Fibroblast of lung (primary cell): Measurements from ENCODE around the gene SMAD4. TPM values are rescaled to one million over a fixed set of nuclear protein-coding genes. Genes with fewer than 3 reads are reported as not detected.
A peak's percentile ranks its signal among the peaks of the same experiment; 100 is the strongest.

Experiments used
- DNase-seq, 2 donors: peaks; one replicate each; pipeline versions ENCODE4 v3.0.0 to v3.0.0-alpha.2; 2010; ENCODE audit warnings: low read depth in 2 of 2
- H2AFZ ChIP-seq: 2 replicates; pipeline ENCODE4 v1.5.1; 2012; ENCODE audit warnings: low read length, control low read depth, inconsistent platforms
- H3K27ac ChIP-seq: 2 replicates; pipeline ENCODE4 v1.5.1; 2011; ENCODE audit warnings: low read length, control low read depth; ENCODE audit not compliant: insufficient read depth
- H3K27me3 ChIP-seq: 2 replicates; pipeline ENCODE4 v1.5.1; 2011; ENCODE audit warnings: mild to moderate bottlenecking, low read length; ENCODE audit not compliant: control insufficient read depth, insufficient read depth
- H3K36me3 ChIP-seq: 2 replicates; pipeline ENCODE4 v1.5.1; 2011; ENCODE audit warnings: low read length; ENCODE audit not compliant: control insufficient read depth, insufficient read depth
- H3K4me1 ChIP-seq: 2 replicates; pipeline ENCODE4 v1.5.1; 2011; ENCODE audit warnings: low read length; ENCODE audit not compliant: control insufficient read depth, insufficient read depth; ENCODE audit errors: extremely low read depth
- H3K4me2 ChIP-seq: 2 replicates; pipeline ENCODE4 v1.5.1; 2011; ENCODE audit warnings: low read length, control low read depth; ENCODE audit not compliant: insufficient read depth; ENCODE audit errors: extremely low read depth
- H3K4me3 ChIP-seq, 4 experiments: fragments of 200-600 bp in 1 of 4; sonication (generic) in 1 of 4; replicated peaks in 1 of 4; 2 replicates each; pipeline ENCODE4 v1.5.1; 2011 to 2016; ENCODE audit warnings: low read length in 4 of 4, low read depth in 3 of 4, mild to moderate bottlenecking in 3 of 4, control low read depth in 2 of 4, inconsistent platforms in 1 of 4, mixed read lengths in 1 of 4; ENCODE audit not compliant: insufficient read depth in 1 of 4; ENCODE audit errors: control extremely low read depth in 1 of 4
- H3K79me2 ChIP-seq: 2 replicates; pipeline ENCODE4 v1.5.1; 2012; ENCODE audit warnings: mild to moderate bottlenecking, low read length, inconsistent platforms; ENCODE audit not compliant: control insufficient read depth, insufficient read depth
- H3K9ac ChIP-seq: 2 replicates; pipeline ENCODE4 v1.5.1; 2011; ENCODE audit warnings: mild to moderate bottlenecking, low read length, control low read depth; ENCODE audit not compliant: insufficient read depth
- H3K9me3 ChIP-seq: 2 replicates; pipeline ENCODE4 v1.5.1; 2012; ENCODE audit warnings: low read depth, low read length; ENCODE audit not compliant: control insufficient read depth, insufficient read depth
- H4K20me1 ChIP-seq: 2 replicates; pipeline ENCODE4 v1.5.1; 2011; ENCODE audit warnings: low read length; ENCODE audit not compliant: control insufficient read depth, insufficient read depth; ENCODE audit errors: extremely low read depth
- EZH2 ChIP-seq: IDR thresholded peaks from 2 replicates; pipeline ENCODE4 v1.5.1; 2012; ENCODE audit warnings: low read length, control low read depth, mild to moderate bottlenecking; ENCODE audit errors: missing control alignments
- polyA plus RNA-seq, 2 donors: library from polyadenylated mRNA; depleted of rRNA in 1 of 2; stranded (reverse) in 1 of 2; unstranded in 1 of 2; fragments of >200 nt; gene quantifications; 2 replicates each; pipeline ENCODE4 v1.2.1, GENCODE V29; 2011 to 2012; ENCODE audit warnings: missing spikeins in 1 of 2
- total RNA-seq: library from RNA; depleted of rRNA; stranded (reverse); fragments of >200 nt; gene quantifications from 2 replicates; pipeline ENCODE4 v1.2.1, GENCODE V29; 2014
- TF ChIP-seq, protein P1 (sequence below), 2 donors: IDR thresholded peaks in 1 of 2; conservative IDR thresholded peaks in 1 of 2; 1 replicate in 1 of 2; 2 replicates in 1 of 2; pipeline ENCODE4 v1.5.1; 2011 to 2012; ENCODE audit warnings: low read length in 2 of 2, control low read depth in 1 of 2, inconsistent platforms in 1 of 2, low read depth in 1 of 2, mild to moderate bottlenecking in 1 of 2

SMAD4 gene
- total and polyA plus RNA-seq, 2 donors (not counting 1 experiment from before 2014, with no cell fraction given): 71.5 to 161 TPM

DNA sequence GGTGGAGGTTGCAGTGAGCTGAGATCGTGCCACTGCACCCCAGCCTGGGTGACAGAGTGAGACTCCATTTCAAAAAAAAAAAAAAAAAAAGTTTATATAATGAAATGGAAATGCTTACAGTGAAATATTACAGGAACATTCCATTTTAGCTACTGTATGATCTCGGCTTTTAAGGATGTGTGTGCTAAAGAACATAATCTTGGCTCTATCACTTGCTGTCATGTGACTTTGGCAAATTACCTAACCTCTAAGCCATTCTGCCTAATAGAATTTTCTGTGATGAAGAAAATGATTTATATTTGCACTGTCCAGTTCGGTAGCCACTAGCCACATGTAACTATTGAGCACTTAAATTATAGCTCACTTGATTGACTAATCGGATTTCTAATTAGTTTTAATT lies 36.3 kb downstream of the SMAD4 start:
- Histone ChIP-seq H3K27ac (no peak overlapping the region), H3K79me2 (peaks cover 5% of the 10 kb centered on the region), H4K20me1 (no peaks in the 10 kb centered on the region), H3K36me3 (no peaks in the 10 kb centered on the region), H2AFZ (no peak overlapping the region), H3K27me3 (no peaks in the 10 kb centered on the region), H3K9me3 (no peaks in the 10 kb centered on the region), H3K9ac (no peak overlapping the region), H3K4me1 (peaks cover 10% of the 10 kb centered on the region), H3K4me2 (no peak overlapping the region), H3K4me3 (no peak overlapping the region)
- no peak for TF ChIP-seq EZH2
- TF ChIP-seq, protein P1, sequence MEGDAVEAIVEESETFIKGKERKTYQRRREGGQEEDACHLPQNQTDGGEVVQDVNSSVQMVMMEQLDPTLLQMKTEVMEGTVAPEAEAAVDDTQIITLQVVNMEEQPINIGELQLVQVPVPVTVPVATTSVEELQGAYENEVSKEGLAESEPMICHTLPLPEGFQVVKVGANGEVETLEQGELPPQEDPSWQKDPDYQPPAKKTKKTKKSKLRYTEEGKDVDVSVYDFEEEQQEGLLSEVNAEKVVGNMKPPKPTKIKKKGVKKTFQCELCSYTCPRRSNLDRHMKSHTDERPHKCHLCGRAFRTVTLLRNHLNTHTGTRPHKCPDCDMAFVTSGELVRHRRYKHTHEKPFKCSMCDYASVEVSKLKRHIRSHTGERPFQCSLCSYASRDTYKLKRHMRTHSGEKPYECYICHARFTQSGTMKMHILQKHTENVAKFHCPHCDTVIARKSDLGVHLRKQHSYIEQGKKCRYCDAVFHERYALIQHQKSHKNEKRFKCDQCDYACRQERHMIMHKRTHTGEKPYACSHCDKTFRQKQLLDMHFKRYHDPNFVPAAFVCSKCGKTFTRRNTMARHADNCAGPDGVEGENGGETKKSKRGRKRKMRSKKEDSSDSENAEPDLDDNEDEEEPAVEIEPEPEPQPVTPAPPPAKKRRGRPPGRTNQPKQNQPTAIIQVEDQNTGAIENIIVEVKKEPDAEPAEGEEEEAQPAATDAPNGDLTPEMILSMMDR (conservative IDR thresholded peaks at IDR 0.05 in 1 of 2, IDR thresholded peaks at IDR 0.05 in 1 of 2; ENCODE audit: low read depth in 1 of 2, low read length in 2 of 2): no peak
- peak; percentile 62 to 82 for DNase-seq

DNA sequence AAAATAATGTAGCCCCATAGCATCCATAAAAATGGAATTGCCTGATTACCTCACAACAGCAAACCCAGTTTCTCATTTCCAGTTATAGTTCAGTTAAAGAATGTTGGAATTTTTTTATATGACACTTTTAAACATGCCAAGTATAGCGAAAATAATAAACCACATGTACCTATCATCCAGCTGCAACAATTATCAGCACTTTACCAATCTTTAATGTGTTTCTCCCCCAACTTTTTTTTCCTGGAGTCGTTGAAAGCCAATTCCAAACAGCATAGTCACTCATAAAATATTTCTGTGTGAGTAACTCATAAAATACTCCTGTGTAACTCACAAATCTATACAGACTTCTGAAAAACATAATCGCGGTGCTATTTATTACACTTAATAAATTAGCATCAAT lies 38.1 kb downstream of the SMAD4 start:
- H3K4me1 ChIP-seq: peaks cover 10% of the 10 kb centered on the region
- H3K27ac ChIP-seq: peak overlapping the region; percentile 12
- peak overlapping the region; percentile 23 for H3K4me2 ChIP-seq
- TF ChIP-seq, protein P1 (conservative IDR thresholded peaks at IDR 0.05 in 1 of 2, IDR thresholded peaks at IDR 0.05 in 1 of 2; ENCODE audit: low read depth in 1 of 2, low read length in 2 of 2): no peak
- TF ChIP-seq EZH2: no peak
- H3K27me3 ChIP-seq: no peaks in the 10 kb centered on the region
- no peaks in the 10 kb centered on the region for H4K20me1 ChIP-seq
- no peak overlapping the region for H2AFZ ChIP-seq
- peaks cover 15% of the 10 kb centered on the region for H3K79me2 ChIP-seq
- H3K9ac ChIP-seq: no peak overlapping the region
- H3K9me3 ChIP-seq: no peaks in the 10 kb centered on the region
- H3K36me3 ChIP-seq: no peaks in the 10 kb centered on the region
- H3K4me3 ChIP-seq: no peak overlapping the region
- peak; percentile 61 to 83 for DNase-seq

DNA sequence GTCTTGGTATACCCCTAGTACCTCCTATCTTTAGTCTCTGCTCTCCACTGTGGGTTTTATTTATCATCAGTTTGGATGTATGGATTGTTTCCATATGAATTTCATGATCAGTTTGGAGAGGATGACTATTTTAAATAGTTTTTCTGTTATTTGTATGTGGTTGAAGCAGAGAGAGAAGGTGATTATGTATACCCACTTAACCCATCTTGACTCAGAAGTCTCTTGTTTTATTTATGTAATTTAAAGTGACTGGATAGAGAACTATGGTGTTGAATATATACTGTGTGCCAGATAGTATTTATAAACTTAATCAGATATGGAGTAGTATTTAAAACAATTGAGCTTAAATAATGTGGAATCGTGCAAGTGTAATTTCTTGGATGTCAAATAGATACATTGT lies 39.9 kb downstream of the SMAD4 start:
- no peak overlapping the region for H3K4me3 ChIP-seq
- no peak overlapping the region for H3K27ac ChIP-seq
- no peaks in the 10 kb centered on the region for H3K9me3 ChIP-seq
- H3K4me1 ChIP-seq: peaks cover 10% of the 10 kb centered on the region
- no peak overlapping the region for H3K9ac ChIP-seq
- no peaks in the 10 kb centered on the region for H4K20me1 ChIP-seq
- H3K4me2 ChIP-seq: no peak overlapping the region
- H3K27me3 ChIP-seq: no peaks in the 10 kb centered on the region
- H2AFZ ChIP-seq: no peak overlapping the region
- DNase-seq: peak in 1 of 2 donors; percentile 35
- peaks cover 25% of the 10 kb centered on the region for H3K79me2 ChIP-seq
- H3K36me3 ChIP-seq: no peaks in the 10 kb centered on the region
- TF ChIP-seq, protein P1 (conservative IDR thresholded peaks at IDR 0.05 in 1 of 2, IDR thresholded peaks at IDR 0.05 in 1 of 2; ENCODE audit: low read depth in 1 of 2, low read length in 2 of 2): no peak
- no peak for TF ChIP-seq EZH2
